Measurements from ENCODE around the gene DIDO1.

GRCh38 chr20:62898970-62899632 lies 27.2 kb downstream of the DIDO1 start:
- TF ChIP-seq CTCF (conservative IDR thresholded peaks at IDR 0.05; ENCODE audit: low read depth, low read length): no peak
- no peak for TF ChIP-seq POLR2A (IDR thresholded peaks at IDR 0.05; ENCODE audit: low read depth, low read length)
- TF ChIP-seq CEBPB (IDR thresholded peaks at IDR 0.05; ENCODE audit: low read depth, low read length): no peak
- TF ChIP-seq MXI1 (IDR thresholded peaks at IDR 0.05; ENCODE audit: borderline replicate concordance, low read depth, low read length): no peak
- no peak for TF ChIP-seq USF2 (IDR thresholded peaks at IDR 0.05; ENCODE audit: low read depth, low read length)
- TF ChIP-seq RFX5 (IDR thresholded peaks at IDR 0.05; ENCODE audit: low read depth, low read length): no peak
- TF ChIP-seq ELK1 (IDR thresholded peaks at IDR 0.05; ENCODE audit: borderline replicate concordance, low read depth, low read length): no peak
- TF ChIP-seq RAD21 (IDR thresholded peaks at IDR 0.05; ENCODE audit: low read length): no peak

Measured in IMR-90 (cell line).